HG03060 (cell line): ENCODE data around the gene CGREF1.

Source experiments
- ATAC-seq: cut with Tn5 transposase; IDR thresholded peaks from one replicate; pipeline ENCODE4 v1.9.1; 2021; ENCODE audit warnings: low read depth, moderate number of reproducible peaks; ENCODE audit not compliant: unreplicated experiment

CGREF1 gene

DNA sequence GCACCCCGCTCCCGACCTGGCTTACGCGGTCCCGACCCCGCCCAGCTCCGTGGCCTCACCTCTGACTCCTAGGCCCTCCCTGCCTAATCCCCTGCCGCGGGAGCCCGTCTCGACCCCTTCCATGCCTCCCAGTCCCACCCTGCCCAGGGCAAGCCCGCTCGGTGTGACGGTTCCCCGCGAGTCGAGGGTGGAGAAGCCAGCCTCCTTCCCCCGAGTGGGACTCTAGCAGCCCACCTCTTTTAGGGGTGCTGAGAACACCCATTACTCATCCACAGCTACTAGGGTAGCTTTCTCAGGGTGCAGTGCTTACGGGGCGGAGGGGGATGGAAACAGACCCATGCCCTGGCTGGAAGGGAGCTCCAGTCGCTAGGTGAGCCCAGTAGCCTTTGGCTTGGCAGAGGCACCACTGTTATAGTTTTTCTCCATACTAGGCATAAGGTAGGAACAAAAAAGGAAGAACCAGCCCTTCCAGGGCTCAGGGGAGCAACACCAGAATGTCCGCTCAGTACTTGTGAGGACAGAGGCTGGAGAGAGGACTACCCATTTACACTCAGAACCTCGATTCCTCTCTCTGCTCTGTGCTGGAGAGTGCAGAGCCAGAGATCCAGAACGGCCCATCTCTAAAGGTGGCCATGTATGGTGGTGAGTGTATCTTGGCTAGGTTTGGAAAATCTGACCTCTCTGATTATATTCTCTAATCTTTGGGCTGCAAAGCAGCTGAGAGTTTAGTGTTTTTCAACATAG, 66.9 kb downstream of the CGREF1 start:
- no peak for ATAC-seq

DNA sequence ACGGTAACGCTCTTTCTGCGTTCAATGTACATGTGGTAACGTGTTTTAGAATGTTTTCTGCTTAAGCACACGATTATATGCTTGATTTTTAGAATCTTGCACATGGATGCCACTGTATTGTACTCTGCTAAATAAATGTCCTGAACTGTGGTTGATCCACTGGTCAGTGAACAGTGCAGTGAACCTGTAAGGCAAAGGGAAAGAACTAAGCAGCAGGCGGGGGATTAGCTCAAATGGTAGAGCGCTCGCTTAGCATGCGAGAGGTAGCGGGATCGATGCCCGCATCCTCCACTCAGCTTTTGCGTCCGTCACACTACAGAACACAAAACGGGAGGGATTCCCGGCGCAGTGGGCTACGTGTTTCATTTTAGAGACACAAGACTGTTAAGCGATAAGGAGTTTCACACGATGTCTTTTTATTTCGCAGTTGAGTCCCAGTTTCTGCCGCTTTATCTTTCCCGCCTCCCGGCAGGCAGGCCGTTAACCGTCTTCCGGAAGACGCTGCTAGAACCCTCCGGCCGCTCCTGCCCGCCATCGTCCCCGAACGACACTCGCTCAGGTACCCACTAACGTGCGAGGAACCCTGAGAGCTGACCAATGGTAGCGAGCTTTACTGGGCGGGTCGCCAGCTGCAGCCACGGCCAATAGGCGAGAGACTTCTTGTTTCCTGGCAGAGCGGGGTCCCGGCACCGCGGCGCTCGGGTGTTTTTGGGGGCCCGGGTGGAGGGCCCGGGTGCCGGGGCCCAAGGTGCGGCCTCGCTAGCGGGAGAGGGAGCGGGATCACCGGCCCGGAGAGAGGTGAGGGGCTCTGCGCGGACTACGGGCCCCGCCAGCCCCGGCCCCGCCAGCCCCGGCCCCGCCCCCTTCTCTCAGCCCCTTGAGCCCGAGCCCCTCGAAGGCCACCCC, 67.7 kb downstream of the CGREF1 start, which contains the start of gene AGBL5:
TSS of gene AGBL5 (plus strand) at position 673 of the 906 bp plus-strand sequence. CDS start 1,291 bp downstream, outside the sequence.
- peak; percentile 55 for ATAC-seq
